Measurements from ENCODE around the gene PLAC1.

The PLAC1 gene

DNA sequence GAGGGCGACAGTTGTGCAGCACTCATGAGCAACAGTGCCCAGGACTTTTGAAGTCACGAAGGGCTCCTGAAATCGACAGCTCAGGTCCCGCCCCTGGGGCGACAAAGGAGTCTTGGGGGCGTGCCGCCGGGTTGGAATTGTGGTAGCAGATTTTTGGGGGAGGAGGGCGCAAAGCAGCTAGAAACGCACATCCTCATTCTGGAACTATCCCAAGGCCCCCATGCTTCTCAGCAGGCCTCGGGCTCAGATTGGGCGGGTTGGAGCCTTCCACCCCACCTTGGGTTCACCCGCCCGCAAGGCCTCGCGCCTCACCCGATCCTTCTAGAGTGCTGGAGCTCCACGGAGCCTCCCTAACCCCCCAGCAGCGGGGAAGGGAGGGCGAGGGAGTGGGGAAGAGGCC is 112.8 kb downstream of the PLAC1 start:
- in situ Hi-C loops (cut with MboI; ENCODE audit: low sequenced_read_pairs), result no loop called here

DNA sequence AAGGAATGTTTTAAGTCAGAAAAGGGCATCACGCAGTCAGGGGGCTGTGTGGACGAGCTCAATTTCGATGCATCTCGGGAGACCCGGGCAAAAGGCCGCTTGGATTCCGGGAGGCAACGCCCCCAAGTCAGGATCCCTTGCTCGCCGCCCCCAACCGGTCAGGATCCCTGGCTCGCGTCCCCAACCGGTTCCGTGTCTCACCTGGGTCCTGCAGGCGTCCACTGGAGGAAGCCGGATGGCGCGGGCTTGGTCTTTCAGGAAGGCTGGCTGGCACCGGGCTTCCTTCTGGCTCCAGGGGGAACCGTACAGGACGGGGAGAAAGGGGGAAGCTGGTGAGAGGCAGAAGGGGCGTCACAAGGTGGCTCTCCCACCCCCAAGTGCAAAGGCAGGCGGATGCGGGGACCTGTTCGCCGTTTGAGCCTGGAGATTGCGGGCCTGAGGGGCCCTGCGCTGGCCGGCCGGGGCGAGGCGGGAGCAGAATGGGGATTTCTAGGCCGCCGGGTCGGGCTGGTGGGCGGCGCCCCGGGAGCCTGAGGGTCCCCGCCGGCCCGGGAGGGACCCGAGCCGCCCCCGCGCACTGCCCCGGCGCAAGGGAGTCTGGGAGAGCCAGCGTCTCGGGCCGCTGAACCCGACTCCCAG is 113.6 kb downstream of the PLAC1 start:
- in situ Hi-C loops (cut with MboI; ENCODE audit: low sequenced_read_pairs), result no loop called here

DNA sequence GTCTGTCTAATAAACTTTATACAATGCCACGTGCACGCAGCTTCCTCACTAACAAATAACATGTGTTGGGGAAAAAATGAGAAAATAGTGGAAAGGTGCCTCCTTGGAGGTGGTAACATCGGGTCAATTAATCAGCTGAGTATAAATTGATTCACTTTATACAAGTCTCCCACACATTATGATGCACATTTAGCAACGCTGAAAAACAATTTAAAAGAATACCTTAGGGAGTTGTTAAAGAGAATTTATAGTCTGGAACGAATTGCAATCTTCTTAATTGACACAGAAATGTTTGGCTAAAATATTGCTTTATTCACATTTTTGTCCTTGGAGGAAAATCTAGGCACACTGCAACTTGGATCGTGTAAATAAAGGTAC is 114.1 kb downstream of the PLAC1 start:
- in situ Hi-C loops (cut with MboI; ENCODE audit: low sequenced_read_pairs), result no loop called here

DNA sequence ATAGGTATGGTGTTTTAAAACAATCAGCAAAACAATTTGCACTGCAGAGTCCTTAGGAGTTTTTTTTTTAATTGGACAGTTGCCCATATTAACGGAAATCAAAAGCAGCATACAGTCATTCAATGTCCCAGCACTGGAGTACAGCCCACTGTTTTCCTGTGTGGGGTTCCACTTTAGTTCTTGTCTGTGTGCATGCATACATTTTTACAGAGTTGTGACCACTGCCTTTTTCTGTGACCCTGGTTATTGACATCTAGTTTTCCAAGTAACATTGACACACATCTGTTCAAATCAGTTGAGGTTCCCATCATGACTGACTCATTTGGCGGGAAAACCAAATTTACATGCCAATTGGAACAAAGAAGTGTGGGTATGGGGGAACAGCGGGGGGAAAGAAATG is 115.0 kb downstream of the PLAC1 start:
- in situ Hi-C loops (cut with MboI; ENCODE audit: low sequenced_read_pairs), result no loop called here

DNA sequence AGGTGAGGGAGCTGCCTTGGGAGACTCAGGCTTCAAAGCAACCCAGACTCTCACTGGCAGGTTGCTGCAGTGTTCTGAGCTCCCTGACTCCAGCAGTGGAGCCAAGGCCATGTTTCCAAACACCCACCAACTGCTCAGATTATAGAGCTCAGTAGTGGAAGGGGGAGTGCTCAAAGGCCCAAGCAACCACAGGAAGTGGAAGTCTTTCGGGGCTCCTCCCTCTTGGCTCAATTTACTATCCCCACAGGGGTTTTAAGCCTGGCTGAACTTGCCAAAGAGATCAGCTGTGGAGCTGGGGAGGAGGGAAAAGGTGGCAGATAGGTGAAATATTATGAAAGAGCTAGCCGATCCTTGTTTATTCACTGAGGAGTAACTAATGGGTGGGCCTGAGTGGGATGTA is 115.8 kb downstream of the PLAC1 start:
- in situ Hi-C loops (cut with MboI; ENCODE audit: low sequenced_read_pairs), result no loop called here

DNA sequence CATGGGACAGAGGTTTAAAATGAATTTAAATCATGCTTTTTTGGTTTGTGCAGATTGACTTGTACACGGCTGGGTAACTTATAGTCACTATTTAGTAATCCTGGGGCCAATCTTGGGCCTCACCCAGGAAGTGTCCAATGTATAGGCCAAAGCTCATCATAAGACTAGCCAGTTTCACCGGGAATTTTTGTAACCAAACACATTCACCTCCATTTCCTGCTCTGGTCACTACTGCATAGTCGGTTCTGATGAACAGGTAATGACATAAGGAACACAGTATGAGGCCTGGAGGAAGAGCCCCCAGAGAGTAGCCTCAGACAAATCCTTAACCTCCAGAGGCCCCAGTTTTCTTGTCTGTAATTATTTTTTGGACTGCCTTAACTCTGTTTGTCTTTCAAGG is 116.4 kb downstream of the PLAC1 start:
- in situ Hi-C loops (cut with MboI; ENCODE audit: low sequenced_read_pairs), result no loop called here

DNA sequence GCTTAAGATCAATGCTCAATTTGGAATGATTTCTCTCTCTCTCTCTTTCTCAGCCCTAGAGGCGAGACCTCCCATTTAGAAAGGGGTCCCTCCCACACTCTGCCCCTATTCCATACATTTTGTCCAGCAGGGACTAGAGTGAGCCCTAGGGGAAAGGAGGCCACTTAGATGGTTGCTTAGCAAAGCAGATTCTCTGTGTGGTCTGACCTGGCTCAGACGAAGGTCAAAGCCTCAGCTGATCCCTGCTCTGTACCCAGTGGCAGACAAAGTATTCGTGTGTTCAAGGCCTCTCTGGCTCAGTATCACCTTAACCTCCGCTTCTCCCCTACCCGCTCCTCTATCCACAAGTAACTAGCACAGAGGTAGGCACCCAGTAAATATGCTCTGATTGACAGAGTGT is 120.0 kb downstream of the PLAC1 start:
- in situ Hi-C loops (cut with MboI; ENCODE audit: low sequenced_read_pairs), result no loop called here

DNA sequence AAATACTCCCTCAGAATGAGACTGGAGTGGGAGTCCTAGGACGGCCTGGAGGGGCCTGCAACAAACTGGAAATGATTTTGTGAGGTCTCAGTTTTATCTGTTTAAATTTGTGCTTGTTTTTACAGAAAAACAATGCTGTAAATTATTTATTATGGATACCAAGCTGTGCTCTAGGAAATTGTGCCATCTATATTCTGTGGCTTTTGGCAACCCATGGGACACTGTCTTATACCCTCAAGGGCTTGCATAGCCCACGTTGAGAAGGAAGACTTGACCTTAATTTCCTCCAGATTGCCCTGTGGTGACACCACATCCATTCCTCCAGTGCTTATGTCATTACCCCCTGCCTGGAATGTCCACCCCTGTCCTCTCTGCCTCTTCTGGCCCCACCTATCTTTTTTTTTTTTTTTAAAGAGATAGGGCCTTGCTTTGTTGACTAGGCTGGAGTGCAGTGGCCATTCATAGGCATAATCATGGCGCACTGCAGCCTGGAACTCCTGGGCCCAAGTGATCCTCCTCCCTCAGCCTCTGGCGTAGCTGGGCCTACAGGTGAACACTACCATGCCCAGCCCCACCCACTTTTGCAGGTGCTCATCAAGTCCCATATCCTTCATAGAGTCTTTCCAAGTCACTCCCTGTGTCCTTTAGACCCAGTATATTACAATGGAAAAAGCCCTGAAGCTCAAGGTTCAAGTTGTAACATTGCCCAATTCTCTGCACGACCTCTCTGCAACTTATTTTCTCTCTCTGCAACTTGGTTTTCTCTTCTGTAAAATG is 120.9 kb downstream of the PLAC1 start:
- in situ Hi-C loops (cut with MboI; ENCODE audit: low sequenced_read_pairs), result no loop called here

DNA sequence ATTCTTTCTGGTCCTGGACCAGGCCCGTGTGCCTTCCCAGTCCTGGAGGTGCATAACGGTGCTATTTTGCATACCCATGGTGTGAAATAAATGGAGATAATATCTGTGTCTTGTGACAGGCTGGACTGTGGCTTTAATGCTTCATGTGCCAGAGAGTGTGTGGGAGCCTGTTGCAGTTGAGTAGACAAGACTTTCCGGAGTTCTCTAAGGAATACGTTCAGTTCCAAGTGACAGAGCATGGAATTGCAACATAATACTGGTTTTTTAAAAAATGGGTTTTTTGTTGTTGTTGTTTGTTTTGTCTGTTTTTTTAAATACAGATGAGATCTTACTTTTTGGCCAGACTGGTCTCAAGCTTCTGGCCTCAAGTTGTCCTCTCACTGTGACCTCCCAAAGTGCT is 124.3 kb downstream of the PLAC1 start:
- in situ Hi-C loops (cut with MboI; ENCODE audit: low sequenced_read_pairs), result no loop called here

DNA sequence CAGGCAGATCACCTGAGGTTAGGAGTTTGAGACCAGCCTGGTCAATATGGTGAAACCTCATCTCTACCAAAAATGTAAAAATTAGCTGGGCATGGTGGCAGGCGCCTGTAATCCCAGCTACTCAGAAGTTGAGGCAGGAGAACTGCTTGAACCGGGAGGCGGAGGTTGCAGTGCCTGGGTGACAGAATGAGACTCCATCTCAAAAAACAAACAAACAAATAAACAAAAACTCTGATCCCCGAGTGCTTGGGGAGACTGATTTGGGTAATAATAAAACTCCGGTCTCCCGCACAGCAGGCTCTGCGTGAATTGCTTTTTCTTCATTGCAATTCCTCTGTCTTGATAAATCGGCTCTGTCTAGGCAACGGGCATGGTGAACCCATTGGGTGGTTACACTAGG is 124.9 kb downstream of the PLAC1 start:
- in situ Hi-C loops (cut with MboI; ENCODE audit: low sequenced_read_pairs), result no loop called here

DNA sequence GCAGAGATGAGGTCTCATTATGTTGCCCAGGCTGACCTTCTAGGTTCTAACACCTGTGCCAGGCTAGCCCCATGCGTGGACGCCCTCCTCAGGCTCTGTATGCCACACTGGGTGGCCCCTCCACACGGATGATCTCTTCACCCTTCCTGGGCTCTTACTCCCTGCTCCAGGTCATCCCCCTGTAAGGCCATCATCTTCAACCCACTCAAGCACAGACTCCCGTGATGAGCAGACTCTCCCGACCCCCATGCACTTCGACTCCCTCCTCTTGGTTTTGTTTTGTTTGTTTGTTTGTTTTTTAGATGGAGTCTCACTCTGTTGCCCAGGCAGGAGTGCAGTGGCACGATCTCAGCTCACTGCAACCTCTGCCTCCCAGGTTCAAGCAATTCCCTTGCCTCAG is 127.4 kb downstream of the PLAC1 start:
- in situ Hi-C loops (cut with MboI; ENCODE audit: low sequenced_read_pairs), result no loop called here

DNA sequence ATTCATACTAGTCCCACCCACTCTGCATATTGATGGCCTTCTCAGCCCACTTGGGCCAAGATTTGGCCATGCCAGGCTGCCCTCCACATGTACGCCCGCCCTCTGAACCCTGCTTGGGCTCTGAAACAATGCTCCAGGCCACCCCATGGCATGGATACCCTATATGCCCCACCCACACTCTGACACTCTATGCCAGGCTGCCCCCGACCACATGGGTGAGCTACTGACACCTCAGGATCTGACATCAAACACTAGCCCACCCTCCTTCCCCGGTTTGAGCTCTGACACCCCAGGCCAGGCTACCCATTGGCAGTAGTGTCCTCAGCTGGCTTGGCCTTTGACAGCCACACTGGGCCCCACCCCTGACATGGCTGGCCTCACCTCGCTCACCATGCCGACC is 128.8 kb downstream of the PLAC1 start:
- in situ Hi-C loops (cut with MboI; ENCODE audit: low sequenced_read_pairs), result no loop called here

DNA sequence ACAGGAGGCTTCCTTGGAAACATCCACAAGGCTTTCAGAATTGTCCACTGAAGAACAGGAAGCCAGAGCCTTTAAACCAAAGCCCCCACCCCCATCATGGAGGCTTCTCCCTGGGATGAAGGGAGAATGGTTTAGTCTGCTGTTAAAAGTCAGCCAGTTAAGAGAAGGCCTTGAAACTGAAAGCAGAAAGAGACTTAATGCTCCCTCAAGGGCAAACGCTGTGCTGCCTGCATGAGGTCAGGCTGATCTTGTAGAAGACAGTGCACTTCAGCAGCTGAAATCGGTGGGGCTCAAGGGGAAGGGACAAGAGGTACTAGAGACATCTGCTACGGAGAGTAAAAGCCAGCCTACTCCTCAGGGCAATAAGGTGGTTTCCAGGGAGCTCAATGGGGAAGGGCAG is 129.3 kb downstream of the PLAC1 start:
- in situ Hi-C loops (cut with MboI; ENCODE audit: low sequenced_read_pairs), result no loop called here

DNA sequence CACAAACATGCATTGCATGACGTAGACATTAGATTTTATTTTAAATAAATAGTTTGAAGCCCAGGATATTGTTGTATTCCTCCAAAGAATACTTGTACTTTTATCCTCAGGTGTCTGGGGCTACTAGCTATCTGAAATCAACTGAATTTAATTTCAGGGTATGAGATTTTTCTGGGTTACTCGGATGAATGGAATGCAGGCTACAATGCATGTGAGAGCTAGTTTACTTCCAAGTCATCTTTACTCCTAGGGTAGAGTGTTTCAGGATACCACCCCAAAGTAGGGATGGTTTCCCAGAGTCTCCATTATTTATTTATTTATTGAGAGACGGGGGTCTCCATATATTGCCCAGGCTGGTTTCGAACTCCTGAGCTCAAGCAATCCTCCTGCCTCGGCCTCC is 131.9 kb downstream of the PLAC1 start:
- in situ Hi-C loops (cut with MboI; ENCODE audit: low sequenced_read_pairs), result no loop called here

DNA sequence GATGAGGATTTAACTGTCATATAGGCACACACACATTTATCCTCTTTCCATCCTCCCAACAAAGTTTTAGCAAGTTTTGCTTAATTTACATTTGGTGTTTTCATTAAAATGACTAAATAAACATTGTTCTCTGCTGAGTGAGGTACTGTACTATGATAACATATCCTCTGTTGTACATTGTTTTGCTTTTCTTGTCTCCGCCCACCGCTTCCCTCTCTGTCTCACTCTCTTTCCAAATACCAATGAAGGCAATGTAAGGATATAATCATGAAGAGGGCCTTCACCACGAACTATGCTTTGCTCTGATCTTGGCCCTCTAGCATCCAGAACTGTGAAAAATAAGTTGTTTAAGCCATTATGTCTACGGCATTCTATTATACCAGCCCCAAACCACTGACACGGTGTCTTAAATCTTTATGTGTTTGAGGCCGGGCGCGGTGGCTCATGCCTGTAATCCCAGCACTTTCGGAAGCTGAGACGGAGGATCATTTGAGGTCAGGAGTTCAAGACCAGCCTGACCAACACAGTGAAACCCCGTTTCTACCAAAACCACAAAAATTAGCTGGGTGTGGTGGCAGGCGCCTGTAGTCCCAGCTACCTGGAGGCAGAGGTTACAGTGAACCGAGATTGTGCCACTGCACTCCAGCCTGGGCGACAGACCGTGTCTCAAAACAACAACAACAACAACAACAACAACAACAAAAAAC is 133.0 kb downstream of the PLAC1 start:
- in situ Hi-C loops (cut with MboI; ENCODE audit: low sequenced_read_pairs), result no loop called here

DNA sequence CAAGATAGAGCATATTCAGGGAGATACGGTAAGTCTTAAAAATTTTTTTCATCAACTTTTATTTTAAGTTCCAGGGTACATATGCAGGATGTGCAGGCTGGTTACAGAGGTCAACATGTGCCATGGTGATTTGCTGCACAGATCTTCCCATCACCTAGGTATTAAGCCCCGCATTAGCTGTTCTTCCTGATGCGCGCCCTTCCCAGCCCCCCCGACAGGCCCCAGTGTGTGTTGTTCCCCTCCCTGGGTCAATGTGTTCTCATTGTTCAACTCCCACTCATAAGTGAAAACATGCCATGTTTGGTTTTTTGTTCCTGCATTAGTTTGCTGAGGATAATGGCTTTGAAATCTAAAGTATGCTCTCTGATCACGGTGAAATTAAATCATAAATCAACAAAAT is 134.1 kb downstream of the PLAC1 start:
- in situ Hi-C loops (cut with MboI; ENCODE audit: low sequenced_read_pairs), result loop anchor here (25.0 kb wide), 1 partner anchor 238 kb away; no protein-coding TSS in a partner anchor

DNA sequence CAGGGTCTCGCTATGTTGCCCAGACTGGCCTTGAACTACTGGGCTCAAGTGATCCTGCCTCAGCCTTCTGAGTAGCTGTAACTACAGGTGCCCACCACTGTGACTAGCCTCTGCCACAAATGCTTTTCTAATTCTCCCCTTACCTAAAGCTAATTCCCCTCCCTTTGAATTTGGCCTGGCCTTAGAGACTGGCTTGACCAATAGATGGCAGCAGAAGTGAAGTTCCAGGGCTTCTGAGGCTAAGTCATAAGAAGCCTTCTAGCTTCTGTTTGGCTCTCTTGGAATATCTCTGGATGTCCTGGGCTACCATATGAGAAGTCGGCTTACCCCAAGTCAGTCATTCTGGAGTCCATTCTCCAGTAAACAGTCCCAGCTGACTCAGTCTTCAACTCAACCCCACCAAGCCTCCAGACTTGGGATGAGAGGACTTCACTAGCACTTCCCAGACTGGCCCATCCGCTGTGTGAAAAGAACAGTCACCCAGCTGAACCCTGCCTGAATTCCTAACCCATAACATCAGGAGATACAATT is 137.3 kb downstream of the PLAC1 start:
- in situ Hi-C loops (cut with MboI; ENCODE audit: low sequenced_read_pairs), result loop anchor here (25.0 kb wide), 1 partner anchor 241 kb away; no protein-coding TSS in a partner anchor

Measured in HL-60/S4 (cell line).